NCI-H526 (cell line): ENCODE data around the gene LGMN.
"Not testable (repeated sequence)": the region's sequence is repeated elsewhere in the genome, so short reads cannot be mapped to it uniquely, and the experiment has no call there.

Experiments used
- DNase-seq, 2 experiments: peaks; one replicate each; lab custom pipeline; 2025; lab: John Stamatoyannopoulos, UW

LGMN gene

DNA sequence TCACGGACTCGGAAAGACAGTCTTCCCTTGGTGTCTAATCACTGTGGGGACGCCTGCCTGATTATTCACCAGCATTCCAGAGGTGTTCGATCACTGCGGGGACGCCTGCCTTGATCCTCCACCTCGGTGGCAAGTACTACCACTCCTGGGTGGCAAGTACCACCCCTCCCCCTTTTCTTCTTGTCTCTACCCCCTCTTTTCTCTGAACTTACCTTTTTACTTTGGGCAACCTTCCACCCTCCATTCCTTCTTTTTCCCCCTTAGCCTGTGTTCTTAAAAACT, 12.0 kb upstream of the LGMN start:
- DNase-seq: no peak

GRCh38 chr14:92759679-92760523, 11.5 kb upstream of the LGMN start:
- DNase-seq: no peak

GRCh38 chr14:92759300-92759678, 10.9 kb upstream of the LGMN start:
- peak; percentile 80 to 84 for DNase-seq

GRCh38 chr14:92756446-92756845, 8.0 kb upstream of the LGMN start:
- DNase-seq: no peak

DNA sequence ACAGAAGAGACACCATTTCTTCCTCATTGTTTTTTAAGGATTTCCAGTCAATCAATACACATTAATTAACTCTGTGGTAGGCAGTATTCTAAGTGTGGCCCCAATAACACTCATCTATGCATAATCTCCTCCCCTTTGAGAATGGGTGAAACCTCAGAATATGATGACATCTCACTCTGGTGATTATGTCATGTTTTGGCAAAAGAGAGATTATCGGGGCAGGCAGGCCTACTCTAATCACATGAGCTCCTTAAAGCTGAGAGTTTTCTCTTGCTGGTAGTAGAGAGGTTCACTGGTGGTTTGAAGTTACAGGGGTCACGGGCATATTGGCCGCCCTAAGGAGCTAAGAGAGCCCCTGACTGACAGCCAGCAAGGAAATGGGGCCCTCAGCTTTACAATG, 7.1 kb upstream of the LGMN start:
- no peak for DNase-seq

DNA sequence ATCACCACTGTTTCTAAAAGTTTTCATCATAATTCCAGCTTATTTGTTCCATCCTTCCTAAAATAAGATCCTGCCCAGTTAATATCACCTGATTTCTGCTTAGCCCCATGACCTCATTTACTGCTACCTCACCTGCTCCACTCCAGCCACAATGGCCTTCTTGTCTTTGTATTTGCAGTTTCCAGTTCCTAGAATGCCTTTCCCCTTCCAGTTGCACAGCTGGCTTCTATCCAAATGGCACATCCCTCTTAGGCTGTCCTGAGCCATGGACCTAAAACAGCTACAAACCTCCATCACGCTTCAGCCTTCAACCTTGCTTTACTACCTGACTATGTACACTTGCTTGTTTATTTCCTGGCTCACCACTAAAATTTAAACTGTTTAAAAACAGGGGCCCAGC, 6.5 kb upstream of the LGMN start:
- DNase-seq: peak in 1 of 2 experiments; percentile 4

GRCh38 chr14:92753250-92753649, 4.8 kb upstream of the LGMN start:
- DNase-seq: no peak

- no peak for DNase-seq
Observed at GRCh38 chr14:92751819-92752218, 3.4 kb upstream of the LGMN start.

- no peak for DNase-seq
Observed at GRCh38 chr14:92750994-92751400, 2.6 kb upstream of the LGMN start.

- not testable (repeated sequence) for DNase-seq
Observed at GRCh38 chr14:92750222-92750728, 1.8 kb upstream of the LGMN start.

DNA sequence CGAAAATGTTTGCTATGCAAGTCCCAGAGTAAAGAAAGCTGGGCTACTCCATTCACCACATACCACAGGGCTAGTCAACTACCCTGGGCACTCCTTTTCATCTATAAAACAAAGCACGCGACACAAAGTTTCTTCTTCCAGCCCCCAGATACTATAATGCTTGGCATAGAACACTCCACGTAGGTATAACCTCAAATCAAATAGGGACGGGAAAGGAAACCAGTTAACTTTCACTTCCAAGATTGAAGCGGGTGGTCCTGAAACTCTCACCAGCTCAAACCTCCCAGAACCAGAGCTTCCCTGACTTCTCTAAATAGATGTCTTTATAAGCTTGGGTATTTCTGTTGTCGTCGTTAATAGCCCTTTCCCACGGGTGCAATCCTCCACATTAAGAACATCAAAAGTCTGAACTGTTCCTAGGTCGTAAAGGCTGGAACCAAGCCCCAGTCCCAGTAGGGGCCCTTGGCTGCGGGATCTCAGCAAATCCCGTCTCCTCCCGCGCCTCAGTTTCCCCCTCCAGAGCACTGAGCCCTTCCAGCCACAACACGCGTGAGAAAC, 647 bp downstream of the LGMN start:
- peak in 1 of 2 experiments; percentile 9 for DNase-seq

- peak; percentile 37 to 73 for DNase-seq
Observed at GRCh38 chr14:92744198-92744597, 4.2 kb downstream of the LGMN start.

DNA sequence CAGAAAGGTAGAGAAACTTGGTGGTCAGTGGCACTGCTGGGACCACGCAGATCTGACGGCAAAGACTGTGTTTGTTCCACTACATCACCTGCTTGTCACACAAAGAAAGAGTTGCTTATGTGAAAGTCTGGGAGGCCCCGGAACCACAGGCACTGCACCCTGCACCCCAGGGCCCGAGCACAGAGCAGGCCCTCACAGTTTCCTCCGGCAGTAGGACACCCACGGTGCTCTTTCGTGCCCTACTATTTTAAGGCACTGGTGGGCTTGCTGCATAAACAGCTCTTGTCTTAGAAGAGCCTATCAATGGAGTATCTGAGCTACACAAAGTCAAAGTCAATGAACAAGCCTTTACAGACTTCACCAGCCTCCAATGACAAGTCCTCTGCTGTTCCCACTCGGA, 8.0 kb downstream of the LGMN start:
- no peak for DNase-seq

- DNase-seq: no peak
Observed at GRCh38 chr14:92737619-92738188, 10.7 kb downstream of the LGMN start.

GRCh38 chr14:92737206-92737605, 11.2 kb downstream of the LGMN start:
- DNase-seq: no peak

- no peak for DNase-seq
Observed at GRCh38 chr14:92735344-92735743, 13.1 kb downstream of the LGMN start.

DNA sequence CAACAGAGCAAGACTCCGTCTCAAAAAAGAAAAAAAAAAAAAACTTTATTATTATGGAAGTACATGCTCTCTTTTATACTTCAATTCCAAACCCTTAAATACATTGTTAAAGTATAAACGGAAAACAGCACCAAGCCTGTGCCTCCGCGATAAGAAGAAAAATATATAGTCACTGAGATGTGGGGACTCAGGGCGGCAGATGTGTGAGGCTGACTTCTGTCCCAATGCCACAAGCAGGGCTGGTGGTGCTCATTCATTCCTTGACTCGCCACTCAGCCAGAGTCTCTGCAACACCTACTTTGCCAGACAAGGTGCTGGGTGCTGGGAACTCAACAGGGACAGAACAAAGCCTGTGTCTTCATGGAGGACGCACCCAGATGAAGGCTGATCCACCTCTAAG, 13.8 kb downstream of the LGMN start:
- no peak for DNase-seq

GRCh38 chr14:92733007-92733406, 15.4 kb downstream of the LGMN start:
- no peak for DNase-seq

- DNase-seq: no peak
Observed at GRCh38 chr14:92731622-92732115, 16.8 kb downstream of the LGMN start.

DNA sequence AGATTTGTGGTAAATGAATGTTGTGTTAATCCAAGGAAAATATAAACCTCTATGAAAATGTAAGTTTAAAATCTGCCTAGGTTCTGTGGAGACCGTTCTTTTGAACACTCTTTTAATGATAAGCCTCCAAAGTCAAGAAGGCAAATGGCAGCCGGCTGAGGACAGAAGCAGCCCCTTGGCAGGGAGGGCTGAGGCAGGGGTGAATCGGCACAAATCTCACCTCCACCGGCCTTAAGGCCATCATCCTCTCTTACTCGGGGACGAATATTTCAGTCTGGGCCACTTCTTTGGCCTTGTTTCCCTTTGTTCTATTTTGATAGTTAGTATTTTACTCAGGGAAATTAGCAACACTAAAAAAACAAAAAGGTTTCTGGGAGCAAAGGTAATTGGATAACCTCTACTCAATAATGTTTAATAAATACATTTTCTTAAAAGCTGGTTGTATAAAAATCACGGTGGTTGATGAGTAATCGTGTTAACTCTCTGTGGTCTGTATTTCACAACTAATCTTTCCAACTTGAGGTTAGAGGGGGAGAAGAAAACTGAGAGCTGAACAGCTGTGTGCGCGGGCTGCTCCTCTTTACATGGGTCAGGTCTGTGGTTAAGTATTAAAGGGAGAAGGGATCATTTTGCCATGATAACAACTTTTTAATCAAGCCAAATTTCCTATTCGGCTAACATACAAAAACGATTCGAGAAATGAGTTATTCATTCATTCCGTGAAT, 18.6 kb downstream of the LGMN start:
- DNase-seq: no peak

GRCh38 chr14:92728759-92729364, 19.6 kb downstream of the LGMN start:
- DNase-seq: no peak

- no peak for DNase-seq
Observed at GRCh38 chr14:92726933-92727262, 21.5 kb downstream of the LGMN start.
